GM12878 (cell line): Measurements from ENCODE around the gene COX6B2. TPM values are rescaled to one million over a fixed set of nuclear protein-coding genes. Genes with fewer than 3 reads are reported as not detected.
A peak's percentile ranks its signal among the peaks of the same experiment; 100 is the strongest.

ENCODE experiments used
- ATAC-seq: fragments of 200-7000 bp; cut with Tn5 transposase; 3 replicates; pipeline ENCODE4 v1.9.1; 2020; ENCODE audit warnings: mild to moderate bottlenecking, moderate library complexity
- BruUV-seq: library from RNA; stranded (reverse); fragments of 400-500 nt; replicated peaks from 2 replicates; lab custom pipeline; 2021; lab: Mats Ljungman, UMichigan
- CTCF ChIA-PET: fragments of 300-600 bp; sonication (Branson Sonifier 250); formaldehyde crosslinking; extraction: SDS; loops from one replicate; lab custom pipeline; 2021; ENCODE audit warnings: inconsistent platforms; lab: Yijun Ruan, JAX
- POLR2A ChIA-PET: fragments of 350-600 bp; formaldehyde crosslinking; extraction: SDS; loops from one replicate; lab custom pipeline; 2021; ENCODE audit warnings: inconsistent platforms; lab: Charles Lee
- RAD21 ChIA-PET: fragments of 300-600 bp; sonication (Branson Sonifier 250); formaldehyde crosslinking; loops from one replicate; lab custom pipeline; 2023; ENCODE audit warnings: antibody characterized with exemption; ENCODE audit not compliant: unreplicated experiment; lab: Charles Lee
- SMC1A ChIA-PET: fragments of 300-600 bp; sonication (Branson Sonifier 250); formaldehyde crosslinking; loops from one replicate; lab custom pipeline; 2023; ENCODE audit not compliant: unreplicated experiment, uncharacterized antibody; lab: Charles Lee
- DNase-seq: peaks from one replicate; pipeline ENCODE4 v3.0.0-alpha.2; 2011; ENCODE audit warnings: low read depth, low spot score
- FAIRE-seq: peaks from 3 replicates; lab custom pipeline; 2011; peaks lifted over from hg19 to GRCh38; lab: Jason Lieb, UNC
- H2AFZ ChIP-seq: 2 replicates; pipeline ENCODE4 v1.6.0; 2011; ENCODE audit warnings: low read depth, low read length, control low read depth; ENCODE audit not compliant: control insufficient read depth
- H3K27ac ChIP-seq: 2 replicates; pipeline ENCODE4 v1.5.1; 2011; ENCODE audit warnings: control low read depth; ENCODE audit not compliant: control insufficient read depth, insufficient read depth
- H3K27me3 ChIP-seq, 2 experiments: replicated peaks in 1 of 2; 2 replicates each; pipeline versions ENCODE4 v1.6.0 to v1.6.1; 2011; ENCODE audit warnings: low read length in 1 of 2; ENCODE audit not compliant: control insufficient read depth in 2 of 2, insufficient read depth in 2 of 2
- H3K36me3 ChIP-seq, 2 experiments: 2 replicates each; pipeline ENCODE4 v1.5.1; 2011; ENCODE audit warnings: low read length in 1 of 2; ENCODE audit not compliant: control insufficient read depth in 2 of 2, insufficient read depth in 2 of 2
- H3K4me1 ChIP-seq: 2 replicates; pipeline ENCODE4 v1.6.1; 2011; ENCODE audit warnings: mild to moderate bottlenecking, low read length, moderate library complexity, mixed read lengths; ENCODE audit not compliant: control insufficient read depth, insufficient read depth
- H3K4me2 ChIP-seq: 2 replicates; pipeline ENCODE4 v1.6.0; 2011; ENCODE audit warnings: control low read depth; ENCODE audit not compliant: control insufficient read depth, insufficient read depth
- H3K4me3 ChIP-seq: fragments of 200-600 bp; sonication (generic); 2 replicates; pipeline ENCODE4 v1.5.1; 2016
- H3K79me2 ChIP-seq: 2 replicates; pipeline ENCODE4 v1.6.0; 2011; ENCODE audit warnings: low read length; ENCODE audit not compliant: control insufficient read depth, insufficient read depth
- H3K9ac ChIP-seq: 2 replicates; pipeline ENCODE4 v1.8.0; 2011; ENCODE audit warnings: low read length, control low read depth, mixed read lengths; ENCODE audit not compliant: control insufficient read depth, insufficient read depth
- H3K9me3 ChIP-seq: replicated peaks from 3 replicates; pipeline ENCODE4 v1.5.1; 2011; ENCODE audit warnings: mild to moderate bottlenecking, low read length; ENCODE audit not compliant: control insufficient read depth, insufficient read depth
- H4K20me1 ChIP-seq: 2 replicates; pipeline ENCODE4 v1.6.0; 2011; ENCODE audit not compliant: control insufficient read depth, insufficient read depth
- BACH1 ChIP-seq: fragments of 450-650 bp; IDR thresholded peaks from 2 replicates; pipeline ENCODE4 v1.6.1; 2017; ENCODE audit warnings: mild to moderate bottlenecking, borderline replicate concordance
- BMI1 ChIP-seq: fragments of 450-650 bp; IDR thresholded peaks from 2 replicates; pipeline ENCODE4 v1.6.1; 2016; ENCODE audit warnings: mild to moderate bottlenecking, moderate library complexity, borderline replicate concordance
- CBX5 ChIP-seq: sonication (generic); IDR thresholded peaks from 2 replicates; pipeline ENCODE4 v1.6.1; 2016; ENCODE audit warnings: low read depth, moderate library complexity, mild to moderate bottlenecking, inconsistent platforms
- CREB1 ChIP-seq: IDR thresholded peaks from 2 replicates; pipeline ENCODE4 v1.6.1; 2012; ENCODE audit warnings: low read depth, mild to moderate bottlenecking, inconsistent platforms
- EP300 ChIP-seq, 2 experiments: fragments of 150-350 bp in 1 of 2; IDR thresholded peaks; 2 replicates each; pipeline ENCODE4 v1.6.1; 2011 to 2012; ENCODE audit warnings: low read depth in 2 of 2, low read length in 2 of 2, borderline replicate concordance in 1 of 2, improper control_type of control experiment in 1 of 2, inconsistent platforms in 1 of 2; ENCODE audit not compliant: control insufficient read depth in 1 of 2
- ETV6 ChIP-seq, 2 experiments: fragments of 450-650 bp in 1 of 2; IDR thresholded peaks in 1 of 2; conservative IDR thresholded peaks in 1 of 2; 2 replicates each; pipeline ENCODE4 v1.6.1; 2014; ENCODE audit warnings: antibody characterized with exemption in 1 of 2, borderline replicate concordance in 1 of 2, low read depth in 1 of 2, mild to moderate bottlenecking in 1 of 2, moderate library complexity in 1 of 2
- GABPA ChIP-seq: IDR thresholded peaks from 2 replicates; pipeline ENCODE4 v1.6.1; 2014; ENCODE audit warnings: antibody characterized with exemption, low read depth, mild to moderate bottlenecking, inconsistent platforms
- GATAD2B ChIP-seq: fragments of 450-650 bp; conservative IDR thresholded peaks from 2 replicates; pipeline ENCODE4 v1.6.1; 2017; ENCODE audit warnings: low read depth, mild to moderate bottlenecking, moderate library complexity
- HDAC6 ChIP-seq: fragments of 200-600 bp; sonication (generic); IDR thresholded peaks from one replicate; pipeline ENCODE4 v1.8.0; 2017; ENCODE audit warnings: antibody characterized with exemption; ENCODE audit not compliant: unreplicated experiment
- IKZF2 ChIP-seq, 2 experiments: fragments of 450-650 bp; IDR thresholded peaks; 2 replicates each; pipeline ENCODE4 v1.6.1; 2017; ENCODE audit warnings: mild to moderate bottlenecking in 2 of 2, moderate library complexity in 2 of 2
- KDM1A ChIP-seq: fragments of 200-600 bp; sonication (generic); IDR thresholded peaks from 2 replicates; pipeline ENCODE4 v1.6.1; 2016; ENCODE audit warnings: borderline replicate concordance
- NFYB ChIP-seq: IDR thresholded peaks from 2 replicates; pipeline ENCODE4 v1.6.1; 2011; ENCODE audit warnings: low read depth, mild to moderate bottlenecking, low read length, improper control_type of control experiment, moderate library complexity; ENCODE audit not compliant: insufficient read depth
- NRF1 ChIP-seq: conservative IDR thresholded peaks from 2 replicates; pipeline ENCODE4 v1.6.1; 2011; ENCODE audit warnings: mild to moderate bottlenecking, low read depth, low read length, improper control_type of control experiment
- POU2F2 ChIP-seq: IDR thresholded peaks from 3 replicates; pipeline ENCODE4 v1.6.1; 2011; ENCODE audit warnings: low read depth, mild to moderate bottlenecking, low read length, borderline replicate concordance
- RAD51 ChIP-seq: fragments of 450-650 bp; IDR thresholded peaks from 2 replicates; pipeline ENCODE4 v1.6.1; 2016; ENCODE audit warnings: moderate library complexity, mild to moderate bottlenecking, inconsistent platforms
- RCOR1 ChIP-seq: conservative IDR thresholded peaks from 2 replicates; pipeline ENCODE4 v1.6.1; 2012; ENCODE audit warnings: low read depth, low read length, improper control_type of control experiment
- SP1 ChIP-seq: IDR thresholded peaks from one replicate; pipeline ENCODE4 v1.6.1; 2011; ENCODE audit warnings: low read depth, low read length
- YY1 ChIP-seq: IDR thresholded peaks from 2 replicates; pipeline ENCODE4 v1.6.1; 2011; ENCODE audit warnings: low read depth, mild to moderate bottlenecking, low read length
- ZSCAN29 ChIP-seq: fragments of 450-650 bp; IDR thresholded peaks from 2 replicates; pipeline ENCODE4 v1.6.1; 2017; ENCODE audit warnings: mild to moderate bottlenecking, moderate library complexity
- WGBS: methylation state at CpG from one replicate; pipeline ENCODE4 v1.1.6; 2016; ENCODE audit warnings: low lambda C conversion rate; ENCODE audit not compliant: insufficient replicate concordance, insufficient coverage; ENCODE audit errors: missing lambda C conversion rate; 5-methylcytosine and 5-hydroxymethylcytosine counted together
- in situ Hi-C: fragments of 300-500 bp; cut with MboI; formaldehyde crosslinking; loops from 9 replicates; pipeline ENCODE4 v1.14.3; 2018; ENCODE audit warnings: mixed read lengths
- intact Hi-C: fragments of 100-400 bp; cut with micrococcal nuclease; formaldehyde crosslinking; loops from one replicate; pipeline ENCODE4 v1.14.2; 2022; ENCODE audit not compliant: unreplicated experiment
- polyA plus RNA-seq, 11 experiments: library from polyadenylated mRNA; depleted of rRNA in 4 of 11; unstranded in 6 of 11; stranded (reverse) in 5 of 11; fragments of >200 nt; fragmentation: Nextera tagmentation in 4 of 11; fragmentation: Illumina TruSeq in 1 of 11; extraction: Ambion mirVana in 4 of 11; extraction: Trizol in 1 of 11; gene quantifications; 1 replicate in 1 of 11; 2 replicates in 10 of 11; pipeline versions ENCODE4 v1.2.1 to v1.2.3, GENCODE V29; 2011 to 2016; ENCODE audit warnings: inconsistent platforms in 2 of 11, missing spikeins in 2 of 11, low read depth in 1 of 11
- total RNA-seq, 4 experiments: library from RNA; depleted of rRNA in 3 of 4; stranded (reverse); fragments of >200 nt in 3 of 4; fragmentation: Illumina TruSeq in 1 of 4; extraction: Trizol in 1 of 4; gene quantifications; 2 replicates each; pipeline versions ENCODE4 v1.2.1 to v1.2.3, GENCODE V29; 2013 to 2021
- TF ChIP-seq, protein P1 (sequence below): fragments of 150-350 bp; IDR thresholded peaks from 2 replicates; pipeline ENCODE4 v1.6.1; 2016; ENCODE audit warnings: low read depth, low read length

COX6B2 gene
- total and polyA plus RNA-seq, 10 of the 15 experiments (the other 5 are each of a cell fraction or from before 2014, with no cell fraction given), result 0.05 to 0.08 (median 0.07) TPM; not detected in 6

DNA sequence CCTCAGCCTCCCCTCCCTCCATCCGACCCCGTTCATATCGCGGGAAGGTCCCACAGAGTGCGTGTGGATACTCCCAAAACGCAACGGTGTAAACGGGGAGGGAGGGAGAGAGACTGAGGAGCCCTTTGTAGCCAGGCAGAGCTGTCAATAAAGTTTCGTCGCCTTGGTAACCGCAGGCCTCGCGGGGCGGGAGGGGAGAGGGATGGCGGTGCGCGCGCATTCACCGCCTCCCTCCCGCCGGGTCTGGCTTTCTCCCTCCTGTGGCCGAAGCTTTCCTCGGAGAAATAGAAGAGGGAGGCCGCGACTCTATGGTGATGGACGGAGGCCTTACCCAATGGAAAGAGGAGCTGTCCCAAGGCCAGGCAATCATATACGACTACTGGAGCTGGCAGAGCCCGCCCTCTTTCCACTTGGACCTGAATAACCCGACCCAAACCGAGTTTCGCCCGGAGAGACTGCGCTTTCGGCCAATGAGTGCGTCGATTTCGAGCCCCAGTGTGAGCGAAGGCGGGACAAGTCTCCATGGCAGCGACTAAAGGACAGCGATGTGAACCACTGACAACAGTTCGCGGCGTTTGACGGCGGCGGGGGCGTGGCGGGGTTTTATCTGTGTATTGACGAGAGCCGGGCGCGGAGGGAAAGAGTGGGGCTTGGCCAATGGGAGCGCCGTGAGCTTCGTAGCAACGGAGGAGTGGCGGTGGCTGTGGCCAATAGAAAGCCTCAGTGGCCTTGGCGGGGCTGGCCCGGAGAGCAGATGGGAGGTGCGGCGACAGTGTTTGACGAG, 15.2 kb downstream of the COX6B2 start, which contains the start of gene KMT5C:
Gene KMT5C, plus strand, starts transcription at position 772 of the 784 bp plus-strand sequence. CDS start 2,061 bp downstream, outside the sequence.
- SMC1A ChIA-PET, result interaction anchor here (0.7 to 3.3 kb wide), 9 partner anchors 11 to 88 kb away, joined by 3 to 16 read pairs (median 5); partner anchors contain the start of genes HSPBP1, PPP6R1, TMEM238 and UBE2S
- H3K27ac ChIP-seq, result peak within 1 kb of the TSS; percentile 84
- POLR2A ChIA-PET, result interaction anchor here (0.5 to 2.1 kb wide), 27 partner anchors 8 to 1202 kb away, joined by 3 to 27 read pairs (median 4); partner anchors contain the start of genes CNOT3, HSPBP1, ISOC2 and PPP6R1
- DNase-seq (peak; percentile 100), ATAC-seq (peak; percentile 93), FAIRE-seq (peak; percentile 100)
- no TSS peak for BruUV-seq
- no peaks in the 10 kb centered on the region for H3K9me3 ChIP-seq
- peaks cover 10% of the 10 kb centered on the region for H3K4me1 ChIP-seq
- H3K36me3 ChIP-seq, result no peaks in the 10 kb centered on the region
- under 1% methylated on average over 60 of the region's 63 CpGs for WGBS
- H2AFZ ChIP-seq, result peak within 1 kb of the TSS; percentile 97
- intact Hi-C loops (loop anchor here (1.0 kb wide), 1 partner anchor 266 kb away; the partner anchor contains the start of gene ZNF865), in situ Hi-C loops (no loop called here)
- no peaks in the 10 kb centered on the region for H4K20me1 ChIP-seq
- peak within 1 kb of the TSS; percentile 85 for H3K4me3 ChIP-seq
- RAD21 ChIA-PET, result interaction anchor here (0.6 to 2.1 kb wide), 14 partner anchors 15 to 285 kb away, joined by 3 to 20 read pairs (median 4); partner anchors contain the start of genes HSPBP1, PPP6R1, TMEM150B and TMEM238
- peak within 1 kb of the TSS; percentile 93 for H3K9ac ChIP-seq
- H3K27me3 ChIP-seq, result no peaks in the 10 kb centered on the region; a peak in 1 of 4 replicates
- peaks cover 7% of the 10 kb centered on the region for H3K79me2 ChIP-seq
- H3K4me2 ChIP-seq, result peak within 1 kb of the TSS; percentile 99
- CTCF ChIA-PET, result interaction anchor here (0.6 to 1.8 kb wide), 16 partner anchors 11 to 294 kb away, joined by 3 to 32 read pairs (median 4); partner anchors contain the start of genes HSPBP1, TMEM238 and ZNF628
- TF ChIP-seq, protein P1, sequence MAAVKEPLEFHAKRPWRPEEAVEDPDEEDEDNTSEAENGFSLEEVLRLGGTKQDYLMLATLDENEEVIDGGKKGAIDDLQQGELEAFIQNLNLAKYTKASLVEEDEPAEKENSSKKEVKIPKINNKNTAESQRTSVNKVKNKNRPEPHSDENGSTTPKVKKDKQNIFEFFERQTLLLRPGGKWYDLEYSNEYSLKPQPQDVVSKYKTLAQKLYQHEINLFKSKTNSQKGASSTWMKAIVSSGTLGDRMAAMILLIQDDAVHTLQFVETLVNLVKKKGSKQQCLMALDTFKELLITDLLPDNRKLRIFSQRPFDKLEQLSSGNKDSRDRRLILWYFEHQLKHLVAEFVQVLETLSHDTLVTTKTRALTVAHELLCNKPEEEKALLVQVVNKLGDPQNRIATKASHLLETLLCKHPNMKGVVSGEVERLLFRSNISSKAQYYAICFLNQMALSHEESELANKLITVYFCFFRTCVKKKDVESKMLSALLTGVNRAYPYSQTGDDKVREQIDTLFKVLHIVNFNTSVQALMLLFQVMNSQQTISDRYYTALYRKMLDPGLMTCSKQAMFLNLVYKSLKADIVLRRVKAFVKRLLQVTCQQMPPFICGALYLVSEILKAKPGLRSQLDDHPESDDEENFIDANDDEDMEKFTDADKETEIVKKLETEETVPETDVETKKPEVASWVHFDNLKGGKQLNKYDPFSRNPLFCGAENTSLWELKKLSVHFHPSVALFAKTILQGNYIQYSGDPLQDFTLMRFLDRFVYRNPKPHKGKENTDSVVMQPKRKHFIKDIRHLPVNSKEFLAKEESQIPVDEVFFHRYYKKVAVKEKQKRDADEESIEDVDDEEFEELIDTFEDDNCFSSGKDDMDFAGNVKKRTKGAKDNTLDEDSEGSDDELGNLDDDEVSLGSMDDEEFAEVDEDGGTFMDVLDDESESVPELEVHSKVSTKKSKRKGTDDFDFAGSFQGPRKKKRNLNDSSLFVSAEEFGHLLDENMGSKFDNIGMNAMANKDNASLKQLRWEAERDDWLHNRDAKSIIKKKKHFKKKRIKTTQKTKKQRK, result peak; percentile 96
- no peak for TF ChIP-seq RAD51
- no peak for TF ChIP-seq RCOR1
- TF ChIP-seq CREB1, result peak; percentile 98
- TF ChIP-seq GABPA, result no peak
- peak; percentile 98 for TF ChIP-seq NFYB
- no peak for TF ChIP-seq EP300 (IDR thresholded peaks at IDR 0.05; ENCODE audit: borderline replicate concordance in 1 of 2, control insufficient read depth in 1 of 2, low read depth in 2 of 2, low read length in 2 of 2)
- peak; percentile 94 for TF ChIP-seq BMI1
- peak; percentile 6 to 64; a peak in 3 of 4 replicates for TF ChIP-seq IKZF2 (IDR thresholded peaks at IDR 0.05)
- TF ChIP-seq POU2F2, result no peak; the same call in 2 of the 3 replicates
- TF ChIP-seq BACH1, result peak; percentile 36; the same call in 1 of the 2 replicates
- TF ChIP-seq ETV6 (conservative IDR thresholded peaks at IDR 0.05 in 1 of 2, IDR thresholded peaks at IDR 0.05 in 1 of 2; ENCODE audit: borderline replicate concordance in 1 of 2, low read depth in 1 of 2), result no peak
- TF ChIP-seq ZSCAN29, result no peak
- 0 out of 2 replicates have a peak, but pooled peaks have one; percentile 4 for TF ChIP-seq NRF1
- peak; percentile 98 for TF ChIP-seq SP1
- TF ChIP-seq KDM1A, result no peak
- TF ChIP-seq GATAD2B, result 0 out of 2 replicates have a peak, but pooled peaks have one; percentile 36
- TF ChIP-seq YY1, result 0 out of 2 replicates have a peak, but pooled peaks have one; percentile 25
- TF ChIP-seq CBX5, result no peak
- TF ChIP-seq HDAC6, result no peak
